HG02852 (cell line): ENCODE measurements around the gene PTPN1.
"Not testable (repeated sequence)": the region's sequence is repeated elsewhere in the genome, so short reads cannot be mapped to it uniquely, and the experiment has no call there.

ENCODE experiments used
- ATAC-seq: cut with Tn5 transposase; IDR thresholded peaks from one replicate; pipeline ENCODE4 v1.9.1; 2021; ENCODE audit warnings: mild to moderate bottlenecking, moderate library complexity; ENCODE audit not compliant: unreplicated experiment

The PTPN1 gene

GRCh38 chr20:50602432-50603088, 92.4 kb downstream of the PTPN1 start:
- no peak for ATAC-seq

DNA sequence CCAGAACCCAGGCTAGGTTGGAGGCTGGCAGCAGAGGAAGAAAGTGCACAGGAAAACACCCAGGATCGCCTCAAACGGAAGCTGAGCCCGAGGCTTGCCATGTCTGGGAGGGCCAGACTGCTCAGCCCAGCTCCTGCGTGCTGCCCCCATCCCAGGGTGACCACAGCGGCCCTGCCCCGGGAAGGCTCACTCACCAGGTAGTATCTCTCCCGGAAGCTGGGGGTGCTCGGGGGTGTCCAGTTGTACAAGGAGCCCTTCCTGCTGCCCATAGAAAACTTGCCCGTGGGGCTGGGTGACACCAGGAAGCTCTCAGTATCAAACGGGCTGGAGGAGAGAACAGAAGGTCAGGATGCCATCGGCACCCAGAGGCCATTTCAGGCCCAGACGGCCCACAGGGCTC, 94.3 kb downstream of the PTPN1 start:
- no peak for ATAC-seq

- no peak for ATAC-seq
These were observed 95.0 kb downstream of the PTPN1 start for GRCh38 chr20:50605136-50605535.

DNA sequence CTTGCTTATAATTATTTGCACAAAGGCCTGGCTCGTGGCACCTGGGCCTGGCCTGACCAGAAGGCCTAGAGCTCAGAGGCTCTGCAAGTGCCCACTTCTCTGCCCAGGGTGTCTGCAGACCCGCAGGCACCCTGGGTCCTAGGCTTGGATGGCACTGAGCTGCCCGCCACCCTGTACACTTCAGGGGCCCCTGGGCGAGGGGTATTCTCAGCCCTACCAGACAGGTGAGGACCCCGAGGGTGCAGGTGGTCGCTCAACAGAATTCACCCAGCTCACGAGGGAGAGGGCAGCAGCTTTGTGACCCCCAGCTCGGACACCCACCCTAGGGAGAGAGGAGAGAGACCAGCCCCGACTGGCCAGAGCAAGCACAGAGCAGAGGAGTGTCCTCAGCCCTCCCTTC, 97.3 kb downstream of the PTPN1 start:
- ATAC-seq, result no peak

DNA sequence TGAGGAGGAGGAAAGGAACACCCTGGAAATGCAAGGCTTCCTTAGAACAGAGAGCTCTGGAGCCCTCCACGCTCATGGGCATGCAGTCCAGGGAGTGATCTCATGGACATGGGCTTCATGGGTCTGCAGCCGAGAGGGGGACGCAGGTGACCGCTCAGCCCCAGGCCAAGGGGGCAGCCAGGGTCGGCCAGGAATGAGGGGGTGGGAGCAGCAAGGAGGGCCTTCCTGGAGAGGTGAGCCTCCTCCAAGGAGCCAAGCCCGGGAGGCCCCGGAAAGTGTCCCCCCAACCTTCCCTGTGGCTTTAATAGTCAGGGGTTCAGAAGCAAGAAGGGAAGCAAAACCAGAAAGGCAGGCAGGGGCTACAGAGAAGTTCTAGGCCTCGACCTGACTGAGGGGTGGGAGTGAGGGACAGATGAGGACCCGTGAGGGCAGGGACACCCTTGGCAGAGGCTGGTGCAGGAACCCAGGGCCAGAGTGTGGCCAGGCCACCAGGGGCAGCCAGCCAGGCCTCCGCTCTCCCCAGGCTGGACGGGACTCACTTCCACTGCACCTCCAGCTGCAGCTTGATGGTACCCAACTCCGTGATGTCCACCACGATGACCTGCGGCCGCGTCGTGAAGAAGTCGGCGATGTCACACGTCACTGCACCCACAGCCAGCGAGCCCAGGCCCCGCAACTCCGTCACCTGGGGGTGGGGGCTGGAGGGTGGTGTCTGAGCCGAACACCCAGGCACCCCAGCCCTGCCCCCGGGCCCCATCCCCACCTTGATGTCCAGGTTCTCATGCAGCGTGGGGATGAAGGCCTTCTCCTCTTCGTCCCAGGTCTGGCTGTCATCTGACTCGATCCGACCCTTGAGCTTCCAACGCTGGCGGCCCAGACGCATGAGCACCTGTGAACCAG, 97.9 kb downstream of the PTPN1 start:
- ATAC-seq, result no peak

- ATAC-seq, result no peak
These were observed 98.5 kb downstream of the PTPN1 start for GRCh38 chr20:50608750-50609104.

- ATAC-seq, result no peak
These were observed 99.3 kb downstream of the PTPN1 start for GRCh38 chr20:50609438-50609989.

GRCh38 chr20:50610212-50610718, 100.1 kb downstream of the PTPN1 start:
- no peak for ATAC-seq

DNA sequence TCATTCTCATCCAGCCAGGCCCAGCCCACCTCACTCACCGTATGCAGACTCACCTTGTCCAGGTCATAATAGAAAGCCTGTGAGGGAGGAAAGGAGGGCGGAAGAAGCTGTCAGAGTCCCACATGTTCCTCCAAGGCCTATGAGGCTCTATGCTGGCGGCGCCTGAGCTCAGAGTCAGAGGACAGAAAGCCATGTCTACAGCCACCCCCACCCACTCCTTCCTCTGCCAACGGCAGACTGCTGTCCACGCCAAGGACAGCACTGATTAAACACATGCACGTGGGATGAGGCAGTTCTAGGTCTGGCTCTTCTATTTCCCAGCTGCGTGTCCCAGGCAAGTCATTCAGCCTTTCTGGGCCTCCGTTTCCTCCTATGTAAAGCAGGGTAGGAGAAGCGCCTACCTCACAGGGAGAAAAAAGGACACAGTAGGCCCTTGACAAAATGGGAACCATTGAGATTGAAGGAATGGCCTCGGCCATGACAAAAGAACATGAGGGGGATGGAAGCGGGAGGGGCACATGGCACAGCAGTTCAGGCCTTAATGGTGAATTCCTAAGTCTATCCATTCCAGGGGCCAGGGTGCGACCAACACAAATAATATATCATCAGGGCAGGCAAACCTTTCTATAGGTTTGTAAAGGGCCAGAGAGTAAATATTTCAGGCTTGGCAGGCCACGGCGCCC, 101.1 kb downstream of the PTPN1 start:
- ATAC-seq, result no peak

DNA sequence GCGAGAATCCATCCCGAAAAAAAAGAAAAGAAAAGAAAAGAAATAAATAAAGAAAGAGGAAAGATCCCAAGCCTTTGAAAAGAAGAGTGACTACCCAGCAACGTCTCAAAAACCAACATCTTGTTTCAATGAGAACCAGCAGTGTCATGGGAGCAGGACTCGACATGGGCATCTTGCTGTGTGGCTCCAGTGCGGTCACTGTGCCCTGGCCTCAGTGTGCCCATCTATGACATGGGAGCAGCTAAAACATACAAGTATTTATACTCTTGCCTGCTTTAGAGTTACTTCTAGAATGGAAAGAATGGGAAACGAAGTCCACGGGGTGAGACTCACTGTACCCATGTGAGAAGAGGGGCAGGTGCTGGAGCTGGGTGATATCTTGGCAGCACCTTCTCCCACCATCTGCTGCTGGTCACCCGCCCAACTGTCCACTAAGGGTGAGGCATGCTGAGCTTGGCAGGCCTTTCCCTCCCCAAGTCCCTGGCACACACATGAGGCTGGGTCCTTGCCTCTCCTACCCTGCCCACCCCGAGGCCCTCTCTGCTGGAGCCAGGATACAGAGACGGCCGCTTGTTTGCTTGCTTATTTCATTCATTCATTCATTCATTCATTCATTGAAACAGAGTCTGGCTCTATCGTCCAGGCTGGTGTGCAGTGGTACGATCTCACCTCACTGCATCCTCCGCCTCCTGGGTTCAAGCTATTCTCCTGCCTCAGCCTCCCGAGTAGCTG, 103.4 kb downstream of the PTPN1 start:
- no peak for ATAC-seq

- no peak for ATAC-seq
These were observed 105.2 kb downstream of the PTPN1 start for GRCh38 chr20:50615407-50615806.

DNA sequence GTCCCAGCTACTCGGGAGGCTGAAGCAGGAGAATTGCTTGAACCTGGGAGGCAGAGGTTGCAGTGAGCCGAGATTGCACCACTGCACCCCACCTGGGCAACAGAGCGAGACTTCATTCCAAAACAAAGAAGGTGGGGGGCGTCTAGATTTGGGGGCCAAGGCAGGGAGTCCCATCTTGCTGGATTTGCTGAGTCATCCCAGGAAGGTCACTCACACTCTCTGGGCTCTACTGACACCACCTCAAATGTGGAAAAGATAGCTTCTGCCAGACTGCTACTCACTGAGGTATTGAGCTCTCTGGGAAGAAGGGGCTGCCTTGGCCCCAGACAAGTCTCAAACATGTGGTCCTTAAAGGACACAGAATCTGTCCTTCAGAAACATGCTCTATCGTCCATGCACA, 106.8 kb downstream of the PTPN1 start:
- ATAC-seq, result no peak

DNA sequence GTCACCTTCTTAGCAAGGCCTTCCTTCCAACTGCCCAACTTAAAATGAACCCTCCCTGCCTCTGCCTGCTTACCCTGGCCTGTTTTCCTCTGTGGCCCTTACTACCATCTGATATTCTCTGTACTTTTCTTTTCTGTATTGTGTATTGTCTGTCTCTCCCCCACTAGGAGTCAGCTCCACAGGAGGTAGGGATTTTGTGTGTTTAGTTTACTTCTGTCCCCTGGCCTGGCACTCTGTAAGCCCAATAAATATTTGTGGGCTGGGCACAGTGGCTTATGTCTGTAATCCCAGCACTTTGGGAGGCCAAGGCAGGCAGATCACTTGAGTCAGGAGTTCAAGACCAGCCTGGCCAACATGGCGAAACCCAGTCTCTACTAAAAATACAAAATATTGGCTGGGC, 108.4 kb downstream of the PTPN1 start:
- no peak for ATAC-seq

- ATAC-seq, result not testable (repeated sequence)
These were observed 110.3 kb downstream of the PTPN1 start for GRCh38 chr20:50620459-50620858.

DNA sequence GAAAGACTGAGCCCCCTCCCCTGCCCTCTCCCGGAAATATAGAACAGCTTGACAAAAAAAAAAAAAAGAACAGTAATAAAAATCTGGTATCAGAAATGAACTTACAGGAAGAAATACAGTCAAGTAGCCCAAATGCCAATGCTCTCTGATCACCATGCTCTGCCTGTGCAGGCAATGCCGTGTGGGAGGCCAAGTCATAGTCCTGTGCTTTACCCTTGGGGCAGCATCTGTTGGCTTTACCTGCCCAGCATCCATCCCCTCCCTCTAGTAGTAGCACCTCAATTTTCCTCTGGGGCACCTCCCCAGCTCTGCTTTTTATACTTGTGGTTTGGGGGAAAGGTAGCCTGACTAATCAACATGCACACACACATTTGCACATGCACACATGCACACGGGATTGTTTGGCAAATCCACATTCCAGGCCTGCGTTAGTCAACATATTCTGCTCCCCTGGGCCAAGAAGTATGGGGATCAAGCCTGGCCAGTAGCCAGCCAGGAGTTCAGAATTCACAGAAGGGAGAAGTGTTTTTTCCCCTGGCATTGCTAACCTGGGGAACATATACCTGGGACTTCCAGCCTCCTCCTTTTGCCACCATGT, 111.0 kb downstream of the PTPN1 start:
- no peak for ATAC-seq

- ATAC-seq, result no peak
These were observed 114.3 kb downstream of the PTPN1 start for GRCh38 chr20:50624351-50625016.

- no peak for ATAC-seq
These were observed 115.9 kb downstream of the PTPN1 start for GRCh38 chr20:50625986-50626677.

DNA sequence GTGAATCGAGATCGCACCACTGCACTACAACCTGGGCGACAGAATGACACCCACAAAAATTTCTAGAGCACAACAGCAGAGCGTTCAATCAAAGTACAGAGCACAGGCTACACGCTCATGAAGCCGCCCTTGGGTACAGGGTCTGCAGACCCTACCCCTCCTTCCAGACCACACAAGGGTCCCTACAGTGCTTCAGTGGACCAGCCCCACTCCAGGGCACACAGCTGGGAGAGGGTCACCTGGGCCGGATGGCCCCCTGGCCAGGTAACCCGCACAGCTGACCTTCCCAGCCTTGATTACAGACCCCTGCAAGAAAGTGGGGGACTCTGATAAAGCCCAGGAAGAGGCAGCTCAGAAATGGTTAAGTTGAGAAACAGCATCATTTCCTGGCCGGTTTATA, 117.6 kb downstream of the PTPN1 start:
- no peak for ATAC-seq

- no peak for ATAC-seq
These were observed 118.1 kb downstream of the PTPN1 start for GRCh38 chr20:50628332-50628731.
